HG03378 (cell line): Measurements from ENCODE around the gene ZDHHC7.

Experiments
- ATAC-seq: cut with Tn5 transposase; IDR thresholded peaks from one replicate; pipeline ENCODE4 v1.9.1; 2021; ENCODE audit warnings: mild to moderate bottlenecking, moderate library complexity; ENCODE audit not compliant: unreplicated experiment

ZDHHC7 gene

DNA sequence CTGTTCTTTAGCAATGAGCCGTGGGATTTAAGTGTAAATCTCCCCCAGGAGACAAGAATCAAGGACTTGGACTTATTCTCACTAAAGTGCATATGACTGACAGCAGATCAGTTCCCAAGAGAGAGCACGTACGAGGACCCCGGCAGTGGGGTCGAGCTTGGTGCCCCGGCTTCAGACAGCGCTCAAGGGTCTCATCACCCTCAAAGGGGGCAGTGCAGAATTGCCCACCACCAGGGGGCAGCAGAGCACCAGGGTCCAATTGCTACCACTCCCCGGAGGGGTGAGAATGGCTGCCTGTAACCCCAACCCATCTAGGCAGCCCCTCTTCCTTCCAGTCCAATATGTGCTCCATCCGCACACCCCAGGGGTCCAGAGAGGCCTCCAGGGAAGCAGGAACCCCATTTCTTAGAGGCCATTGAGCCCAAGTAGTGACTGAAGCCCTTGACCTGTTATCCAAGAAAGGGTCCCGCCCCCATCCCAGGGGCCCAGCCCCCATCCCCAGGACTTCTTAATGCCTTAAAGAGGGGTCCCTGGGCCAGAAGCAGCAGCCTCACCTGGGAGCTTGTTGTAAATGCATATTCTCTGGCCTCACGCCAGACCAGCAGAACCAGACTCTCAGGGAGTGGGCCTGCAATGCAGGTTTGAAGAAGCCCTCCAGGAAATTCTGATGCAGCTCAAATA lies 86.1 kb downstream of the ZDHHC7 start:
- ATAC-seq, result no peak

DNA sequence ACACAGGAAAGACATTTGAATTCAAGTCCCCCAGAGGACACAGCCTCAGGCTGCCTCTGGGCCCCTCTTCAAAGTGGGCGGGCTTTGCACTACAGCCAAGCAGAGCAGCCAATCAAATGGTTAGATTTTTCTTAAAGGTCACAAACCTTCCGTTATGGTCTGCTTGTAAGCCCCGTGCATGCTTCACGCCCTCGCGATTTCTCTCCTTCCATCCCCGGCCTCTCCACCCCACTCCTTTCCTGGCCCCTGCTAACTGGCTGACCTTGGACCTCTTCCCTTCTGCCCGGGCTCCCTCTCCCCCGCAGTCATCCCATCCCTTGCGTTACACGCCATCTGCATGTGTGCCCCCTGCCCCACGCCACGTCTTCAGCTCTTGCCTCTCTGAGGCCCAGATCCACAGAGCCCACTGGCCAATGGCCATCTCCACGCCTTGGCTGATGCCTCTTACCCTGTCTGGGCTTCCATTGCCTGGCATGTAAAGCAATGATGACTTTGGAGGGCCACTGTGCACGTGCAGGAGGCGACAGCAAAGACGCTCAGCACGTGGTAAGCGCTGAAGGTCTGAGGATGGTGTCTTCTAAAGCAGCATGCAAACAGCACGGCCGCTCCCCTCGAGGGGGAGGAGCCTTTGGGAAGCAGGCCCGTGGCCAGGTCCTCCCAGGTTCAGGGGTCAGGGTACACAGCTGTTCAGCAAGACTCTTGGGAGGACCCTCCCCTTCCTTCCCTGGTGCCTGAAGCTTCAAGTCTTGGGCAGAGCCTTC lies 86.8 kb downstream of the ZDHHC7 start:
- ATAC-seq, result no peak
